ENCODE measurements around the gene NPBWR2.

DNA sequence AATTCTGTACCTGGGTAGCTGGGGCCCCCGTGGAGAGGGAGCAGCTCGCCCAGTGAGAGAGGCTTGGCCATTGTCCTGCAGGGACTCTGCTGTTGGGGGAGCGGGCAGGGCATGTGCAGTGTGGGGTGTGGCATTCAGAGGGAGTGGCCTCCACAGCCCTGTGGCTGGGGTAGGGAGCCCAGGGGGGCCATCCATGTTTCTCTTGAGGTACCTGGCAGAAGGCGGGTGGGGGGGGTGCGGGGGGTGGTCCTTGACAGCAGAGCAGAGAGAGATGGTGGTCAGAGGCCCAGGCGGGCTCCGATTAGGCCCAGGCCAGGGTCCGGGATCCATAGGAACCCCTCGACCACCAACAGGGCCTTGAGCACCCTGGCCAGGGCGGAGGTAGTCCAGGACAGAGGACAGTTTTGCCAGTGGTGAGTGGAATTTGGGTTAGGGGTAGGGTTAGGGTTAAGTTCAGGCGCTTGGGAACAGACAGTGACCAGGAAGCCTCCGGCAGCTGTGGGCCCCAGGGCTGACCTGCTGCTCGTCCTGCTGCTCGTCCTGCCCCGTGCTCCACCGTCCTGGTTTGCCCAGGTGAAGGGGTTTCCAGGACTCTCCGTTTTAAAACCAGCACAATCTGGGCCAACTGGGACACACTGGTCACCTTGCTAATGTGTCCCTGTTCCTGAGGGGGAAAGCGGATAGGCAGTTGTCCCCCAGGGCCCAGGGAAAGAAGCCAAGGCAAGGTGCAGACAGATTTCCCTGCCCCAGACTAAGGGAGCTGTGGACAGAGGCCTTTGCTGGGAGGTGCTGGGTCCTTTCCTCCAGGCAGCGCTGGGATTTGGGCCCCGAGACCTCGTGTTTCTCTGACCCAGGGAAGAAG, 32.1 kb upstream of the NPBWR2 start:
- TF ChIP-seq, protein P1, sequence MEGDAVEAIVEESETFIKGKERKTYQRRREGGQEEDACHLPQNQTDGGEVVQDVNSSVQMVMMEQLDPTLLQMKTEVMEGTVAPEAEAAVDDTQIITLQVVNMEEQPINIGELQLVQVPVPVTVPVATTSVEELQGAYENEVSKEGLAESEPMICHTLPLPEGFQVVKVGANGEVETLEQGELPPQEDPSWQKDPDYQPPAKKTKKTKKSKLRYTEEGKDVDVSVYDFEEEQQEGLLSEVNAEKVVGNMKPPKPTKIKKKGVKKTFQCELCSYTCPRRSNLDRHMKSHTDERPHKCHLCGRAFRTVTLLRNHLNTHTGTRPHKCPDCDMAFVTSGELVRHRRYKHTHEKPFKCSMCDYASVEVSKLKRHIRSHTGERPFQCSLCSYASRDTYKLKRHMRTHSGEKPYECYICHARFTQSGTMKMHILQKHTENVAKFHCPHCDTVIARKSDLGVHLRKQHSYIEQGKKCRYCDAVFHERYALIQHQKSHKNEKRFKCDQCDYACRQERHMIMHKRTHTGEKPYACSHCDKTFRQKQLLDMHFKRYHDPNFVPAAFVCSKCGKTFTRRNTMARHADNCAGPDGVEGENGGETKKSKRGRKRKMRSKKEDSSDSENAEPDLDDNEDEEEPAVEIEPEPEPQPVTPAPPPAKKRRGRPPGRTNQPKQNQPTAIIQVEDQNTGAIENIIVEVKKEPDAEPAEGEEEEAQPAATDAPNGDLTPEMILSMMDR (IDR thresholded peaks at IDR 0.05) = no peak
- TF ChIP-seq POLR2A (IDR thresholded peaks at IDR 0.05) = no peak
